K562 (cell line): ENCODE data around the gene TRIM26. TPM values are rescaled to one million over a fixed set of nuclear protein-coding genes. Genes with fewer than 3 reads are reported as not detected.

Experiments used
- ATAC-seq: fragments of 200-7000 bp; cut with Tn5 transposase; 3 replicates; pipeline ENCODE4 v1.9.1; 2020; ENCODE audit warnings: moderate library complexity
- BruUV-seq: library from RNA; stranded (reverse); fragments of 400-500 nt; replicated peaks from 2 replicates; lab custom pipeline; 2021; lab: Mats Ljungman, UMichigan
- CTCF ChIA-PET: fragments of 300-600 bp; formaldehyde crosslinking; extraction: SDS; loops from one replicate; lab custom pipeline; 2021; ENCODE audit warnings: low intra/inter-chr PET ratio; lab: Yijun Ruan, JAX
- POLR2A ChIA-PET: fragments of 300-600, 350-650 bp; sonication (Branson Sonifier 250); formaldehyde crosslinking; extraction: SDS; loops from one replicate; lab custom pipeline; 2021; ENCODE audit warnings: antibody characterized with exemption, inconsistent platforms; lab: Yijun Ruan, JAX
- DNase-seq, 4 experiments: peaks; one replicate each; pipeline versions ENCODE4 v3.0.0 to v3.0.0-alpha.2; 2011 to 2018; ENCODE audit warnings: low spot score in 3 of 4, mixed read lengths in 3 of 4; ENCODE audit errors: extremely low read depth in 1 of 4
- FAIRE-seq: peaks from 2 replicates; lab custom pipeline; 2011; peaks lifted over from hg19 to GRCh38; lab: Jason Lieb, UNC
- H2AFZ ChIP-seq: 2 replicates; pipeline ENCODE4 v1.6.0; 2011; ENCODE audit warnings: low read depth, low read length, control low read depth, inconsistent platforms
- H3K27ac ChIP-seq: fragments of 200-600 bp; 3 replicates; pipeline ENCODE4 v1.8.0; 2011; ENCODE audit warnings: low read depth, mild to moderate bottlenecking, control low read depth, inconsistent platforms, low read length, moderate library complexity, mixed read lengths; ENCODE audit errors: extremely low read depth
- H3K27me3 ChIP-seq, 2 experiments: fragments of 300-600 bp in 1 of 2; 2 replicates in 1 of 2; 3 replicates in 1 of 2; pipeline versions ENCODE4 v1.6.0 to v1.8.0; 2011; ENCODE audit warnings: inconsistent platforms in 2 of 2, low read length in 2 of 2, mild to moderate bottlenecking in 1 of 2, mixed read lengths in 1 of 2, moderate library complexity in 1 of 2; ENCODE audit not compliant: control insufficient read depth in 2 of 2, insufficient read depth in 2 of 2
- H3K36me3 ChIP-seq: fragments of 300-600 bp; 3 replicates; pipeline ENCODE4 v1.8.0; 2011; ENCODE audit warnings: mild to moderate bottlenecking, low read length, inconsistent platforms; ENCODE audit not compliant: control insufficient read depth, insufficient read depth
- H3K4me1 ChIP-seq, 2 experiments: fragments of 200-600 bp in 1 of 2; replicated peaks in 1 of 2; 2 replicates in 1 of 2; 3 replicates in 1 of 2; pipeline versions ENCODE4 v1.5.1 to v1.8.0; 2011; ENCODE audit warnings: inconsistent platforms in 2 of 2, low read length in 2 of 2, mild to moderate bottlenecking in 1 of 2, mixed read lengths in 1 of 2, moderate library complexity in 1 of 2; ENCODE audit not compliant: control insufficient read depth in 2 of 2, insufficient read depth in 2 of 2
- H3K4me2 ChIP-seq: 2 replicates; pipeline ENCODE4 v1.6.1; 2011; ENCODE audit warnings: low read length, control low read depth, inconsistent platforms, mixed read lengths; ENCODE audit not compliant: insufficient read depth
- H3K4me3 ChIP-seq: fragments of 200-600 bp; sonication (generic), shearing (Covaris generic); 2 replicates; pipeline ENCODE4 v1.5.1; 2016; ENCODE audit warnings: control low read depth, inconsistent platforms
- H3K79me2 ChIP-seq: fragments of 200-600 bp; 3 replicates; pipeline ENCODE4 v1.8.0; 2011; ENCODE audit warnings: low read length, inconsistent platforms; ENCODE audit not compliant: control insufficient read depth, insufficient read depth
- H3K9ac ChIP-seq, 2 experiments: 2 replicates each; pipeline versions ENCODE4 v1.6.0 to v1.6.1; 2011; ENCODE audit warnings: low read depth in 2 of 2, low read length in 2 of 2, control low read depth in 1 of 2, inconsistent platforms in 1 of 2, mild to moderate bottlenecking in 1 of 2, mixed read lengths in 1 of 2; ENCODE audit not compliant: insufficient read depth in 1 of 2
- H3K9me1 ChIP-seq: one replicate; pipeline ENCODE4 v1.6.0; 2011; ENCODE audit warnings: inconsistent platforms, mild to moderate bottlenecking, low read length, moderate library complexity; ENCODE audit not compliant: control insufficient read depth, insufficient read depth
- H3K9me3 ChIP-seq: replicated peaks from 2 replicates; pipeline ENCODE4 v1.5.1; 2011; ENCODE audit warnings: low read depth, low read length, inconsistent platforms; ENCODE audit not compliant: control insufficient read depth, insufficient read depth
- H4K20me1 ChIP-seq: replicated peaks from 2 replicates; pipeline ENCODE4 v1.6.1; 2011; ENCODE audit warnings: low read length, inconsistent platforms, mixed read lengths; ENCODE audit not compliant: control insufficient read depth, insufficient read depth
- CSDE1 ChIP-seq, 2 experiments: fragments of 450-650 bp; IDR thresholded peaks; 2 replicates each; pipeline ENCODE4 v1.6.1; 2016; ENCODE audit warnings: mild to moderate bottlenecking in 1 of 2
- CXXC5 ChIP-seq: fragments of 250-450 bp; sonication (Bioruptor Pico); IDR thresholded peaks from 2 replicates; pipeline ENCODE4 v1.8.0; 2022; ENCODE audit warnings: inconsistent platforms, mild to moderate bottlenecking, moderate library complexity
- HDGF ChIP-seq: fragments of 450-650 bp; IDR thresholded peaks from 2 replicates; pipeline ENCODE4 v1.6.1; 2016
- PHF20 ChIP-seq: fragments of 450-650 bp; IDR thresholded peaks from 2 replicates; pipeline ENCODE4 v1.6.1; 2018; ENCODE audit not compliant: partially characterized antibody
- POLR2AphosphoS2 ChIP-seq: IDR thresholded peaks from 2 replicates; pipeline ENCODE4 v1.6.1; 2012; ENCODE audit warnings: low read length, improper control_type of control experiment
- POLR2B ChIP-seq: fragments of 450-650 bp; IDR thresholded peaks from 2 replicates; pipeline ENCODE4 v1.6.1; 2018; ENCODE audit warnings: low read depth; ENCODE audit not compliant: partially characterized antibody
- SP2 ChIP-seq: IDR thresholded peaks from 2 replicates; pipeline ENCODE4 v1.6.1; 2011; ENCODE audit warnings: mild to moderate bottlenecking, low read depth, low read length, moderate library complexity; ENCODE audit not compliant: poor library complexity, severe bottlenecking; ENCODE audit errors: extremely low read depth
- TAF1 ChIP-seq: IDR thresholded peaks from 2 replicates; pipeline ENCODE4 v1.6.1; 2011; ENCODE audit warnings: mild to moderate bottlenecking, low read length, moderate library complexity; ENCODE audit not compliant: insufficient read depth, control insufficient read depth, severe bottlenecking; ENCODE audit errors: extremely low read depth
- ZNF324 ChIP-seq: fragments of 250-450 bp; sonication (Bioruptor Pico); IDR thresholded peaks from 2 replicates; pipeline ENCODE4 v1.4.0; 2020; ENCODE audit warnings: mild to moderate bottlenecking
- WGBS: fragments of 100-300 bp; shearing (Covaris generic); methylation state at CpG from one replicate; pipeline ENCODE4 v1.1.6; 2016; ENCODE audit warnings: low coverage, mixed read lengths; ENCODE audit not compliant: insufficient coverage; ENCODE audit errors: missing lambda C conversion rate; 5-methylcytosine and 5-hydroxymethylcytosine counted together
- in situ Hi-C: fragments of 300-500 bp; cut with MboI; formaldehyde crosslinking; loops from 4 replicates; pipeline ENCODE4 v1.15.0; 2018; ENCODE audit warnings: inconsistent platforms, mixed read lengths
- intact Hi-C: fragments of 100-400 bp; cut with micrococcal nuclease; formaldehyde crosslinking; loops from 2 replicates; pipeline ENCODE4 v1.14.2; 2022
- polyA plus RNA-seq, 8 experiments: library from polyadenylated mRNA; depleted of rRNA in 4 of 8; stranded (reverse) in 5 of 8; unstranded in 3 of 8; fragments of >200 nt; fragmentation: Nextera tagmentation in 2 of 8; fragmentation: Illumina TruSeq in 1 of 8; extraction: Ambion mirVana in 2 of 8; extraction: Trizol in 1 of 8; gene quantifications; 2 replicates each; pipeline versions ENCODE4 v1.2.1 to v1.2.3, GENCODE V29; 2011 to 2014; ENCODE audit warnings: inconsistent platforms in 1 of 8, missing spikeins in 1 of 8
- total RNA-seq, 7 experiments: library from RNA; depleted of rRNA in 6 of 7; stranded (reverse); fragments of >200 nt in 6 of 7; fragmentation: Illumina TruSeq in 2 of 7; extraction: Trizol in 2 of 7; gene quantifications; 2 replicates each; pipeline versions ENCODE4 v1.2.1 to v1.2.3, GENCODE V29; 2011 to 2021; ENCODE audit warnings: low replicate concordance in 1 of 7
- TF ChIP-seq, protein P1 (sequence below): sonication (generic); formaldehyde crosslinking; IDR thresholded peaks from 2 replicates; pipeline ENCODE4 v1.8.0; 2023; ENCODE audit warnings: missing genetic modification reagents, mild to moderate bottlenecking, borderline replicate concordance

Gene TRIM26
- total and polyA plus RNA-seq, 9 of the 15 experiments (the other 6 are each of a cell fraction or from before 2014, with no cell fraction given) = 0.80 to 5.0 (median 2.8) TPM

DNA sequence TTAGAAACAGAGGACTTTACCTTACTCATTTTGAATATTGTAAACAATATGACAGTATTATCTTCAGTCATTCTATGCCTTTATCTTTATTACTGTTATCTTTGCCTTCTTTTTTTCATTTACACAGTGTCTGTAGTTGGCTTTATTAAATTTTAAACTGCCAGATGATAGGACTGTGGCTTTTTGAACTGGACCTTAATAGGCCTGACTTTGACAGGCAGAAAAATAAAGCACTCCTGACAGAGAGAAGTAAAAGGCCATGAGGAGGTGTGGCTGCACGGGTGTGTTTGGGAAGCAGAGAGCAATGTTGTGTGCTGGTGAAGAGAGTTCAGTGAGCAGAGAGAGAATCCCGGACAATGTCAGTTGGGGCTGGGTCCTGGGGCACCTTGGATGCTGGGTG lies 69.4 kb downstream of the TRIM26 start:
- Histone ChIP-seq H4K20me1 (no peaks in the 10 kb centered on the region), H3K9me1 (no peaks in the 10 kb centered on the region), H3K4me3 (no peak overlapping the region), H3K79me2 (no peaks in the 10 kb centered on the region), H3K36me3 (no peaks in the 10 kb centered on the region), H3K4me1 (no peaks in the 10 kb centered on the region), H3K9ac (no peak overlapping the region), H3K27ac (no peak overlapping the region), H3K27me3 (peaks cover 5 to 30% of the 10 kb centered on the region in 2 experiments), H3K9me3 (no peaks in the 10 kb centered on the region), H2AFZ (no peak overlapping the region), H3K4me2 (no peak overlapping the region)
- ATAC-seq (no peak), DNase-seq (no peak), FAIRE-seq (no peak)
- no TSS peak for BruUV-seq
- ChIA-PET CTCF (interaction anchor here (0.6 kb wide), 1 partner anchor 374 kb away, joined by 5 read pairs; no protein-coding TSS in a partner anchor), POLR2A (interaction anchor here (0.6 kb wide), 1 partner anchor 79 kb away, joined by 3 read pairs; no protein-coding TSS in a partner anchor)
- intact Hi-C loops (no loop called here), in situ Hi-C loops (no loop called here)
- TF ChIP-seq ZNF324 (CRISPR knock-in tag) = no peak
- no peak for TF ChIP-seq TAF1
- WGBS = 3% methylated on average over 2 of the region's 2 CpGs

DNA sequence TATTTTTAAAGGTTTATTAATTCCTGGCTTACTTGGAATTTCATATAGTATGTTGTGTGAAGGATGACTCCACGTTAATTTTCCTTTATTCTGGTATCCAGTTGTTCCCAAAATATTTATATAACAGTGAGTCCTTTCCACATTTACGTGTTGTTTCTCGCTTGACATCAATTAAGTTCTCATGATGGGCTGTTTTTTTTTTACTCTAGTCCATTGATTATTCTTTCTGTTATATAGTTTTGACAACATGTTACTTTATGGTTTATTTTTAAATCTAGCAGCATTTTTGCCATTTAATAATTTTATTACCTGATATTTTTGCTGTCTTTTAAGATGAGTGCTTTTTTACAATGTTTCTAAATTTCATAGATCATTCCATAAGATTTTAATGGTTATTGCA lies 70.5 kb downstream of the TRIM26 start:
- Histone ChIP-seq H3K4me1 (no peaks in the 10 kb centered on the region), H3K27me3 (peaks cover 3 to 22% of the 10 kb centered on the region in 2 experiments), H3K27ac (no peak overlapping the region), H3K36me3 (no peaks in the 10 kb centered on the region), H3K9me3 (no peaks in the 10 kb centered on the region), H3K79me2 (no peaks in the 10 kb centered on the region), H3K9ac (no peak overlapping the region), H3K4me2 (no peak overlapping the region), H3K9me1 (no peaks in the 10 kb centered on the region), H2AFZ (no peak overlapping the region), H4K20me1 (no peaks in the 10 kb centered on the region), H3K4me3 (no peak overlapping the region)
- FAIRE-seq (no peak), DNase-seq (no peak), ATAC-seq (no peak)
- ChIA-PET POLR2A (interaction anchor here (1.0 kb wide), 1 partner anchor 9 kb away, joined by 4 read pairs; no protein-coding TSS in a partner anchor), CTCF (no interaction called here)
- BruUV-seq = no TSS peak
- intact Hi-C loops = no loop called here
- in situ Hi-C loops = no loop called here
- 5% methylated on average over 3 of the region's 3 CpGs for WGBS
- no peak for TF ChIP-seq POLR2B
- TF ChIP-seq HDGF = no peak
- no peak for TF ChIP-seq SP2
- TF ChIP-seq CXXC5 = no peak
- no peak for TF ChIP-seq POLR2AphosphoS2
- TF ChIP-seq, protein P1, sequence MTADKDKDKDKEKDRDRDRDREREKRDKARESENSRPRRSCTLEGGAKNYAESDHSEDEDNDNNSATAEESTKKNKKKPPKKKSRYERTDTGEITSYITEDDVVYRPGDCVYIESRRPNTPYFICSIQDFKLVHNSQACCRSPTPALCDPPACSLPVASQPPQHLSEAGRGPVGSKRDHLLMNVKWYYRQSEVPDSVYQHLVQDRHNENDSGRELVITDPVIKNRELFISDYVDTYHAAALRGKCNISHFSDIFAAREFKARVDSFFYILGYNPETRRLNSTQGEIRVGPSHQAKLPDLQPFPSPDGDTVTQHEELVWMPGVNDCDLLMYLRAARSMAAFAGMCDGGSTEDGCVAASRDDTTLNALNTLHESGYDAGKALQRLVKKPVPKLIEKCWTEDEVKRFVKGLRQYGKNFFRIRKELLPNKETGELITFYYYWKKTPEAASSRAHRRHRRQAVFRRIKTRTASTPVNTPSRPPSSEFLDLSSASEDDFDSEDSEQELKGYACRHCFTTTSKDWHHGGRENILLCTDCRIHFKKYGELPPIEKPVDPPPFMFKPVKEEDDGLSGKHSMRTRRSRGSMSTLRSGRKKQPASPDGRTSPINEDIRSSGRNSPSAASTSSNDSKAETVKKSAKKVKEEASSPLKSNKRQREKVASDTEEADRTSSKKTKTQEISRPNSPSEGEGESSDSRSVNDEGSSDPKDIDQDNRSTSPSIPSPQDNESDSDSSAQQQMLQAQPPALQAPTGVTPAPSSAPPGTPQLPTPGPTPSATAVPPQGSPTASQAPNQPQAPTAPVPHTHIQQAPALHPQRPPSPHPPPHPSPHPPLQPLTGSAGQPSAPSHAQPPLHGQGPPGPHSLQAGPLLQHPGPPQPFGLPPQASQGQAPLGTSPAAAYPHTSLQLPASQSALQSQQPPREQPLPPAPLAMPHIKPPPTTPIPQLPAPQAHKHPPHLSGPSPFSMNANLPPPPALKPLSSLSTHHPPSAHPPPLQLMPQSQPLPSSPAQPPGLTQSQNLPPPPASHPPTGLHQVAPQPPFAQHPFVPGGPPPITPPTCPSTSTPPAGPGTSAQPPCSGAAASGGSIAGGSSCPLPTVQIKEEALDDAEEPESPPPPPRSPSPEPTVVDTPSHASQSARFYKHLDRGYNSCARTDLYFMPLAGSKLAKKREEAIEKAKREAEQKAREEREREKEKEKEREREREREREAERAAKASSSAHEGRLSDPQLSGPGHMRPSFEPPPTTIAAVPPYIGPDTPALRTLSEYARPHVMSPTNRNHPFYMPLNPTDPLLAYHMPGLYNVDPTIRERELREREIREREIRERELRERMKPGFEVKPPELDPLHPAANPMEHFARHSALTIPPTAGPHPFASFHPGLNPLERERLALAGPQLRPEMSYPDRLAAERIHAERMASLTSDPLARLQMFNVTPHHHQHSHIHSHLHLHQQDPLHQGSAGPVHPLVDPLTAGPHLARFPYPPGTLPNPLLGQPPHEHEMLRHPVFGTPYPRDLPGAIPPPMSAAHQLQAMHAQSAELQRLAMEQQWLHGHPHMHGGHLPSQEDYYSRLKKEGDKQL (CRISPR knock-in tag) = no peak
- TF ChIP-seq CSDE1 (IDR thresholded peaks at IDR 0.05) = no peak
- TF ChIP-seq PHF20 = no peak
